Ovary (tissue), 9 donors: ENCODE measurements around the gene SEH1L. TPM values are rescaled to one million over a fixed set of nuclear protein-coding genes. Genes with fewer than 3 reads are reported as not detected.

Source experiments
- DNase-seq, 5 donors: peaks; one replicate each; pipeline ENCODE4 v3.0.0-alpha.2; 2019 to 2020
- H3K27ac ChIP-seq, 2 donors: fragments of 200-600 bp; one replicate each; pipeline versions ENCODE4 v1.5.1 to v1.8.0; 2019 to 2022
- H3K27me3 ChIP-seq: fragments of 200-600 bp; one replicate; pipeline ENCODE4 v1.8.0; 2022
- H3K36me3 ChIP-seq: fragments of 200-600 bp; sonication (generic); one replicate; pipeline ENCODE4 v1.5.1; 2019
- H3K4me1 ChIP-seq: one replicate; pipeline ENCODE4 v1.8.1; 2013; ENCODE audit warnings: mild to moderate bottlenecking, moderate library complexity; ENCODE audit not compliant: insufficient read depth
- H3K4me3 ChIP-seq: fragments of 200-600 bp; sonication (generic); one replicate; pipeline ENCODE4 v1.5.1; 2017
- H3K9me3 ChIP-seq, 2 donors: fragments of 200-600 bp in 1 of 2; sonication (generic) in 1 of 2; one replicate each; pipeline versions ENCODE4 v1.5.1 to v1.8.1; 2013 to 2019; ENCODE audit warnings: mild to moderate bottlenecking in 1 of 2, moderate library complexity in 1 of 2
- EP300 ChIP-seq: sonication (generic); formaldehyde crosslinking; IDR thresholded peaks from one replicate; pipeline ENCODE4 v1.6.1; 2017; ENCODE audit warnings: antibody characterized with exemption
- POLR2A ChIP-seq: fragments of 450-650 bp; IDR thresholded peaks from one replicate; pipeline ENCODE4 v1.6.1; 2017; ENCODE audit warnings: antibody characterized with exemption, mild to moderate bottlenecking, moderate library complexity
- WGBS, 3 donors: extraction: QIAGEN DNeasy Blood & Tissue Kit in 1 of 3; methylation state at CpG; one replicate each; pipeline versions ENCODE4 v1.1.5 to v1.1.7; 2013 to 2017; 5-methylcytosine and 5-hydroxymethylcytosine counted together
- intact Hi-C, 4 donors: fragments of 100-400 bp; cut with DNase I; formaldehyde crosslinking; loops; one replicate each; pipeline versions ENCODE4 v1.11.0 to v1.15.1; 2022 to 2023
- polyA plus RNA-seq, 2 donors: library from polyadenylated mRNA; stranded (reverse); fragments of 200-250 nt in 1 of 2; fragments of 350-450 nt in 1 of 2; fragmentation: Illumina TruSeq in 1 of 2; extraction: RNeasy Lipid Tissue Mini Kit (QIAGEN cat#74804) in 1 of 2; gene quantifications; one replicate each; pipeline ENCODE4 v1.2.3, GENCODE V29; 2013 to 2014
- total RNA-seq, 7 donors: library from RNA; depleted of rRNA in 2 of 7; stranded (reverse); fragments of >200 nt in 2 of 7; fragmentation: NEBNext Ultra II Directional in 3 of 7; extraction: Animal tissue kit (Norgen Biotek cat#: 25700) in 3 of 7; gene quantifications; one replicate each; pipeline versions ENCODE4 v1.1.0 to v1.2.4, GENCODE V29; 2016 to 2023
- TF ChIP-seq, protein P1 (sequence below), 3 donors: fragments of 450-650 bp in 2 of 3; fragments of 200-600 bp in 1 of 3; IDR thresholded peaks; one replicate each; pipeline versions ENCODE4 v1.5.1 to v1.8.0; 2016 to 2022; ENCODE audit warnings: antibody characterized with exemption in 3 of 3, mild to moderate bottlenecking in 1 of 3
- donor health status: DM: no; HTN: no; CAD: no; lungs with moderate emphysema.
- donor health status: DM: no; HTN: no; CAD: no.
- donor health status: Bipolar disorder and iron deficiency.
- donor health status: DM: yes; HTN: yes; CAD: no.
- donor health status: DM: no; HTN: no; CAD: no.
- donor health status: DM: yes; HTN: yes; CAD: no.

SEH1L gene
- total and polyA plus RNA-seq, 9 donors, result 12.3 to 56.1 (median 35.7) TPM

GRCh38 chr18:12930908-12931307 lies 16.9 kb upstream of the SEH1L start:
- peaks cover 1% of the 10 kb centered on the region for H3K4me1 ChIP-seq
- TF ChIP-seq EP300, result no peak
- TF ChIP-seq, protein P1, sequence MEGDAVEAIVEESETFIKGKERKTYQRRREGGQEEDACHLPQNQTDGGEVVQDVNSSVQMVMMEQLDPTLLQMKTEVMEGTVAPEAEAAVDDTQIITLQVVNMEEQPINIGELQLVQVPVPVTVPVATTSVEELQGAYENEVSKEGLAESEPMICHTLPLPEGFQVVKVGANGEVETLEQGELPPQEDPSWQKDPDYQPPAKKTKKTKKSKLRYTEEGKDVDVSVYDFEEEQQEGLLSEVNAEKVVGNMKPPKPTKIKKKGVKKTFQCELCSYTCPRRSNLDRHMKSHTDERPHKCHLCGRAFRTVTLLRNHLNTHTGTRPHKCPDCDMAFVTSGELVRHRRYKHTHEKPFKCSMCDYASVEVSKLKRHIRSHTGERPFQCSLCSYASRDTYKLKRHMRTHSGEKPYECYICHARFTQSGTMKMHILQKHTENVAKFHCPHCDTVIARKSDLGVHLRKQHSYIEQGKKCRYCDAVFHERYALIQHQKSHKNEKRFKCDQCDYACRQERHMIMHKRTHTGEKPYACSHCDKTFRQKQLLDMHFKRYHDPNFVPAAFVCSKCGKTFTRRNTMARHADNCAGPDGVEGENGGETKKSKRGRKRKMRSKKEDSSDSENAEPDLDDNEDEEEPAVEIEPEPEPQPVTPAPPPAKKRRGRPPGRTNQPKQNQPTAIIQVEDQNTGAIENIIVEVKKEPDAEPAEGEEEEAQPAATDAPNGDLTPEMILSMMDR (IDR thresholded peaks at IDR 0.05), result no peak
- no peak for TF ChIP-seq POLR2A
- no peak overlapping the region for H3K27ac ChIP-seq
- no peak for DNase-seq
- no peaks in the 10 kb centered on the region for H3K27me3 ChIP-seq
- no peaks in the 10 kb centered on the region for H3K36me3 ChIP-seq
- intact Hi-C loops, result loop anchor here in 3 of 4 donors (5.0 kb wide), 3 partner anchors 44 to 204 kb away; no protein-coding TSS in a partner anchor
- WGBS, 3 donors, result 94 to 96% (median 95%) methylated on average over 3 of the region's 3 CpGs
- no peak overlapping the region for H3K4me3 ChIP-seq
- H3K9me3 ChIP-seq, result no peaks in the 10 kb centered on the region

DNA sequence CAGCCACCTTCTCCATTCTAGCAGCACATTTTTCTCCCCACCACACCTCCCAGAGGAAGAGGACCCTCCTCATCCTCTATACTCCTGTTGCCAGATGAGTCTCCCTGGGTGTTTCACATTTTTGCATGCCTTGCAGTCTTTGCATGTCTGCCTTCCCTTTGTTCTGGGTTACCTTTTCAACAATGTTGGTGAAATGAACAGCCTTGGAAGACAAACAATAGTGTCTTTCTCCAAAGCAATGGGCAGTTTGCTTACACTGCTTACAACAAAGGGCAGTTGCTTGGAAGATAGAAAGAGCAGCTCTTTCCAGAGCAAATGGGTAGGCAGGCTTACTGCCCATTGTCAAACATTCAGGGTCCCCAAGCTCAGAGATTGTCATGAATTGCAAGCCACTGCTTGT lies 14.5 kb upstream of the SEH1L start:
- peaks cover 1% of the 10 kb centered on the region for H3K4me1 ChIP-seq
- no peaks in the 10 kb centered on the region for H3K36me3 ChIP-seq
- no peaks in the 10 kb centered on the region for H3K9me3 ChIP-seq
- no peak overlapping the region for H3K4me3 ChIP-seq
- intact Hi-C loops, result loop anchor here in 3 of 4 donors (5.0 kb wide), 3 partner anchors 46 to 206 kb away; no protein-coding TSS in a partner anchor
- no peak overlapping the region for H3K27ac ChIP-seq
- TF ChIP-seq EP300 (no peak), POLR2A (no peak)
- TF ChIP-seq, protein P1 (IDR thresholded peaks at IDR 0.05), result no peak
- DNase-seq, result no peak
- H3K27me3 ChIP-seq, result no peaks in the 10 kb centered on the region

GRCh38 chr18:12934454-12935071 lies 13.2 kb upstream of the SEH1L start:
- TF ChIP-seq, protein P1 (IDR thresholded peaks at IDR 0.05), result peak; percentile 65 to 96 (median 92)
- TF ChIP-seq EP300 (no peak), POLR2A (no peak)
- Histone ChIP-seq H3K27me3 (no peaks in the 10 kb centered on the region), H3K36me3 (no peaks in the 10 kb centered on the region), H3K9me3 (no peaks in the 10 kb centered on the region), H3K4me3 (no peak overlapping the region), H3K27ac (no peak overlapping the region), H3K4me1 (peaks cover 1% of the 10 kb centered on the region)
- WGBS, 3 donors, result 13 to 17% (median 17%) methylated on average over 11 of the region's 11 CpGs
- intact Hi-C loops, result loop anchor here (1.0 to 5.0 kb wide), 5 partner anchors 47 to 208 kb away; no protein-coding TSS in a partner anchor
- DNase-seq, result peak; percentile 76 to 90 (median 89)

DNA sequence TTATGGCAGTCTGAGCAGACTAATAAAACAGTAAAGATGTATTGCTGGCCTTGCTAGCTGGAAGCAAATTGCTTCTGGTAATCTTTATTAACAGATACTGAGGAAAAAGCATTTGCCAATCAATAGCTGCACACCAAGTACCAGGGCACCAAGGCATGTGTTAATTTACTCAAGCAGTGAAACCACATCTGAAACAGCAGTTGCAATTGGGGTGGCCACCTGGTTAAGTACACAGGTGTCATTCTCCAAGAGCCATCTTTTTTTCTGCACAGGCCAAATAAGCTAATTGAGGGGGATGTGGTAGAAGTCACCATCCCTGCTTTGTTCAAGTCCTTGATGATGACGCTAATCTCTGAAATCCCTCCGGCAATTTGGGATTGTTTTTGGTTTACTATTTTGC lies 8.6 kb upstream of the SEH1L start:
- no peaks in the 10 kb centered on the region for H3K9me3 ChIP-seq
- WGBS, 3 donors, result 87 to 96% (median 89%) methylated on average over 2 of the region's 2 CpGs
- H3K27me3 ChIP-seq, result no peaks in the 10 kb centered on the region
- H3K27ac ChIP-seq, result no peak overlapping the region
- intact Hi-C loops, result no loop called here
- peaks cover 1% of the 10 kb centered on the region for H3K4me1 ChIP-seq
- DNase-seq, result no peak
- H3K4me3 ChIP-seq, result no peak overlapping the region
- no peak for TF ChIP-seq EP300
- TF ChIP-seq POLR2A, result no peak
- TF ChIP-seq, protein P1 (IDR thresholded peaks at IDR 0.05), result no peak
- no peaks in the 10 kb centered on the region for H3K36me3 ChIP-seq
